Stimulated activated CD8-positive, alpha-beta memory T cell treated with anti-CD3 and anti-CD28 coated beads, Interleukin-15, amount 100 ng/mL, for 48 hours (primary cell): ENCODE data around the gene EFNA1.

ENCODE experiments used
- DNase-seq, 2 donors: peaks; one replicate each; pipeline ENCODE4 v3.0.0-alpha.2; 2020; ENCODE audit warnings: low read depth in 2 of 2

Gene EFNA1, protein sequence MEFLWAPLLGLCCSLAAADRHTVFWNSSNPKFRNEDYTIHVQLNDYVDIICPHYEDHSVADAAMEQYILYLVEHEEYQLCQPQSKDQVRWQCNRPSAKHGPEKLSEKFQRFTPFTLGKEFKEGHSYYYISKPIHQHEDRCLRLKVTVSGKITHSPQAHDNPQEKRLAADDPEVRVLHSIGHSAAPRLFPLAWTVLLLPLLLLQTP

DNA sequence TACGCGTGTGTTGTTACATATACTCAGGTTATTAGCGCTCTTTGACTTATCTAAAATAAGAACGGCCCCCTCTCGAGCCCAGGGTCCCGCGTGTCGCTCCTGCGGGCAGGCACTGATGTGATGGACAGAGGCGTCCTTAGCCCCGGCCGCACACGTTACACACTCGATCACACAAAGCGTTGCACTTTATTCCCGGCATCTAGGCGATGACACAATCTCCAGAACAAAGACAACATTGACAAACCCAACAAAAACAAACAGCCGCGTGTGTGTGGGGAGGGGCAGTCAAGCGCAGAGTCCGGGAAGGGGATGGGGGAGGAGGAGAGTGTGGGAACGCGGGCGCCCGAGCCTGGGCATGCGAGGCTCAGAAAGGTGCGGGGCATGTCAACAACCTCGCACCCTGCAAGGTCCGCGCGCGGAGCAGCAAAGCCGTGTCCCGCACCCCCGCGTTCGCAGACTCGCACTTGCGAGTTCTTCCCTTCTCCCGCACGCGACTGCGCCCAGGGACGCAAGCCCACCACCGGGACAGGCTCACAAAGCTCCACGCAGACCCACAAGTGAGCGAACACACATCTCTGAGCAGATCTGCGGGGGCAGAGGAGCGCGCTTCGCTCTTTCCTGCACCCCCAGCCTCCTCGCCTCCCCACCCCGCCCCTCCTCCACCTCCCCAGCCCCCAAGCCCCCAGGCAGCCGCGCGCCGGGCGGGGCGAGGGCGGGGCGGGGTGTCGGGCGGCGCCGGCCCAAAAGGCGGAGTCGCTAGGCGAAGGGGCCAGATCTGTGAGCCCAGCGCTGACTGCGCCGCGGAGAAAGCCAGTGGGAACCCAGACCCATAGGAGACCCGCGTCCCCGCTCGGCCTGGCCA is at the start of gene EFNA1:
EFNA1 (plus strand) TSS at position 772 of the 862 bp plus-strand sequence. CDS start 102 bp downstream, outside the sequence.
- no peak for DNase-seq

DNA sequence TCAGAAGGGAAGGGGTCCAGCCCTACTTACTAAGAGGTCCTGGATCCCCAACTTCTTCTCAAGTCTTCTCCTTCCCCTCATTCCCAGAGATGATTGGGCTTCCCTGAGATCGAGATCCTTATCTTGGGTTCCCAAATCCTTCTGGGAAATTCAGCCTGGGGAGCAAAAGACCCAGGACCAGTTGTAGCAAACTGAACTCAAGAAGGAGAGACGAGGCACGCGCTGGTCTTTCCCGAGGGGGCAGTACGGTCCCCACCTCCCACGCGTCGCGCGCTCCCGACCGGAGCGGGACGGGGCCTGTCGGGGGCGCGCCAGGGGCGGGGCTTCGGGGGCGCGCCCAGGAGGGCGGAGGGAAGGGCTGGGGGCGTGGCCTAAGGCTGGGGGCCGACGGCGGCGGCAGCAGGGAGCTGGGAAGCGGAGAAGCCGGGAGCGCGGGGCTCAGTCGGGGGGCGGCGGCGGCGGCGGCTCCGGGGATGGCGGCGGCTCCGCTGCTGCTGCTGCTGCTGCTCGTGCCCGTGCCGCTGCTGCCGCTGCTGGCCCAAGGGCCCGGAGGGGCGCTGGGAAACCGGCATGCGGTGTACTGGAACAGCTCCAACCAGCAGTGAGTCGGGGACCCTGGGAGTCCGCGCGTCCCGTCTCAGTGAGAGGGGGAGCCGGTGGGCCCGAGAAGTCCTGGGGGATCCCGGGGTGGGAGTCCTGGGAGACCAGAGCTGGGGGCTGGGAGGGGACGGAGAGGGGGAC is 49.0 kb upstream of the EFNA1 start, which contains the start of gene EFNA3:
EFNA3 (plus strand) TSS at position 369 of the 741 bp plus-strand sequence; CDS start at position 474, 105 bp downstream.
- peak in 1 of 2 donors; percentile 49 for DNase-seq

DNA sequence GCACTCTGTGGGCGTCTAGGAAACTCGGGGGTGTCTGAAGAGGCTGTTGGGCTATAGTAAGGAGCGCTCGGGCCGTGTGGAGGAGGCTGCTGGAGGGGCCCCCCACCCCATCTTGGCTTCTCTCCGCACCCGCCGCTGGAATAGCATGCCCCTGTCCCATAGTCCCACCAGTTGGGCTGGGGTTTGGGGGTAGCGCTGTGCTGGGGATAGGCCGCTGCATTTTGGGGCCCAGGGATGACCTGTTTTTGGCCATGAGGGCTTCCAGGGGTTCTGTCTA is 48.5 kb upstream of the EFNA1 start:
- DNase-seq: no peak

DNA sequence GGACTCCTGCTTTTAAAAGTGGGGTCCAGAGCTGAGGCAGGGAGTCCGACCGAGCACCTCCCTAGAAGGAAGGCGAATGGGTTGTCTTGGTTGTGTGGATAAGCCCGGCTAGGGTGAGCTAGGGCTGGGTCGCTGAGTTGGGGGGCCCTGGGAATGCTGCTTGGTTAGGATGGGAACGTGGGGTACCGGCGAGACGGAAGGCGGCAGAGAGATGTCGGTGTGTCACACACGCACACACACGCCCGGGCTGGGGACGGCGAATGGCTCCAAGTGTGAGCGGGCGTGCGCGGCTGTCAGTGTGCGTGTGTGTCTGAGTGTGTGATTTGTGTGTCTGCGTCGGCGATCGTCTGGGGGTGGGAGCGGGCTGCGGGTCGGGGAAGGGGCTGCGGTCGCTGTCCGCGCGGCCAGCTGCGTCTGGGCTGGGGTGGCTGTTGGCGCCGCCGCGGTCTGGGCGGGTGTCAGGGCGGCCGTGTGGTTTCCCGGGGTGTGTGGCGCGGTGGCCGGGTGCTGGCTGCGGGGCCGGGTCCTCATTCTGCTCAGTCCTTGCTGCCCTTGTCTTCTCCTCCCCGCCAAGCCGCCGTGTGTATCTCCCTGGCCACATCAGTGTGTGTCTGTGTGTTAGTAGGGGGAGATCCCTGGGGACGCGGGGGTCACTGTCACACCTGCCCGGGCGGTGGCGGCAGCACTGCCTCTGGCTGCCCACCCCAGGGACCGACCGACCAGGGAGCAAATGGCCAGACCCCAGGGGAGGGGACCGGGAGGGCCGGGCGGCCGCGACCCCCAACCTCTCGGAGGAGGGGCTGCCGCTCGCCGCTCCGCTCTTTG is 48.0 kb upstream of the EFNA1 start:
- DNase-seq: no peak

DNA sequence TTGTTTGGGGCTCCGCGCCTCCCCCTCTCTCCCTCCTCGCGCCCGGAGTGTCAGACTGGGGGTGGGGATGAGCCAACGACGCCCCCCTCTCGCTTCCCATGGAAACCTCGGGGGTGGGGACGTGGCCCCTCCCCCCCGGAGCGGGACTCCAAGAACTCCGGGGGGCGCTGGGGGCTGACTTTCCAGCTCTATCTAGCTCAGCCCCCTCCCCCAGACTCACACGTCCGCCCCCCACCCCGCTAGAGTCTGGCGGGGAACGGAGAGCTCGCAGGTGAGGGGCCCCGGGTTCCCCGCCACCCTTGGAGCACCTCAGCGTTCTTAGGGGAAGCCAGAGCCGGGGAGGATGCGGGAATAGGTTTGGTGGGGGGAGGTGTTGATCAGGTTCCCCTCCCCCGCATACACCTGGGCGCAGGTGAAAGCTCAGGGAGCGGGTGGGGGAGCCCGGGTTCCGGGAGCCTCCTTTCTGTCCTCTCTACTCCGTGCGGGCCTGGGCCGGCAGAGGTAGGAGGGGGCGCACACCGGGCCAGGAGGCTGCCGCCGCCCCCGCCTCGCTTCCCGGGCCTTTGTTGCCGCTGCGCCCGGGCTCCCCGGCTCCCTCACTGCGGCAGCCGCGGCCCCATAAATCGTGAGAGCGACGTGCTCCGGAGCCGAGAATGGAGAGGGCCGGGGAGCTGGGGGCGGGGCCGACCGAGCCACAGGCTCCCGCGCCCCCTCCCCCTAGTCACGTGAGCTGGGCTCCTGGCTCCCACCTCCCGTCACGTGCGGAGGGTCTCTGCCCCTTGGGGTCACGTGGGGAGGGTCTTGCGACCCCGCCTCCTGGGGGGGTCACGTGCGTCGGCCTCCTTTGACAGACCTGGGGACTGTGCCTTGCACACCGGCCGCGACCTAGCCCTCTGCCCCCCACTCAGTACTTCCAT is 47.1 kb upstream of the EFNA1 start:
- DNase-seq: no peak

DNA sequence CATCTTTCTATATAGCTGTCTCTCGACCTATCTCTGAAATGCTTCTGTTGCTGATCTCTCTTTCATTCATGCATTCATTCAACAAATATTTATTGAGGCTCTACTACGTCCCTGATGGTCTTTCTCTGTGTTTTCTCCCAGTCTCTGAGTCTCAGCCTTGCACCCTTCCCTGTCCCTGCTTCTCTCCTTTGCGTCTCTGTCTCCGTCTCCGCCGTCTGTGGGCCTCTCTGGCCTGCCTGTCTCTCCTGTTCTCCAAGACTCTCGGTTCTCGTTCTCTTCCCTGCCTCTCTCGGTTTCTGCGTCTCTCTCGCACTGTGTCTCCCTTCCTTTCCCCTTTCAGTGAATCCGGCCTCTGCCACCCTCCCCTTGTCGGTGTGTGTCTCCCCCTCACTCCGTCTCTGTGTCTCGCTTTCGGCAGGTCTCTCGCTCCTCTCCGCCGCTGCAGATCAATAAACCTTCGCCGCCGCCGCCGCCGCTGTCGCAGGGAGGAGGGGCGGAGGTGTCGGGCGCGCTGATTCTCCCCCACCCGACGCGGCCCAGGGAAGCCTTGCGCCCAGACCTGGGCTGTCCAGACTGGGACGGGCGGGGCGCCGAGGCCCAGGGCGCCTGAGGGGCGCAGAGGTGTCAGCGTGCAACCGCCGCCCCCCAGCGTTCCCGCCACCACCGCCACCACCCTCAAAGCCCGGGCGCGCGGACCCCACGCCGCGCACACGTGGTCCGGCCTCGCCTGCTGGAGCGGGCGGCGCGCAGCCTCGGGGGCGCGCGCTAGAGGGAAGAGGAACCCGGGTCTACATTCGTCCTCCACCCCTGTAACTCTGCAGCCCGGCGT is 46.0 kb upstream of the EFNA1 start:
- no peak for DNase-seq

DNA sequence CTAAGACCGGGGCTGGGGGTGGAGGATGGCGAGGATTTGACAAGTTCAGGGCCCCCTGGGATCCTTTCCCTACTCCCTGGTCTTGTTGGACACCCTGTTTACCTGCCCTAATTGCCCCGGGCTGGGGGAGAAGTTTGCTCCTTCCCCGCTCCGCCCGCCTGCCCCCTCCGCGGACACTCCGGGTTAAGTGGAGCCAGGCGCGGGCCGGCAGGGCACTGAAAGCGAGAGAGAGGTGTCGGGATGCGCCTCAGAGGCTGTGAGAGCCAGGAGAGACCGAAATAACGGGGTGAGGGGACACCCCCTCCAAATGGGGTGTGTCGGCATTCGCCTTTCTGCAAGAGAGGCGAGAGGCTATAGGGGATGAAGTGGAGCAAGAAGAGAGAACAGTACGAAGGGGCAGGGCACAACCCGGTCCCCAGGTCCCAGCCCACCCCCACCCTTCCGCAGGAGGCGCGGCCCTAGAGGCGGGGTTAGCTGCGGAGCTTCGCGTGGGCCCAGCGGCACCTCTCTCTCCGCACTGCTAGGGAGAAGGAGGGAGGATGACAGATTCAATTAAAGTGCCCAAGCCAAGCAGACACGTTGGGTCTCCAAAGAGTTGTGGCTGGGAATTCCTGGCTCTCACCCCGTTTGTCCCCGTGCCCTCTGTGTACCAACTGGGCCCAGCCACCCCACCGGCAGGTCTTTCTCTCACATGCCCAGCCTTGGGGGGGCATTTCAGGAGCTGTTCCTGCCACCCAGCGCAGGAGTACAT is 45.2 kb upstream of the EFNA1 start:
- no peak for DNase-seq

DNA sequence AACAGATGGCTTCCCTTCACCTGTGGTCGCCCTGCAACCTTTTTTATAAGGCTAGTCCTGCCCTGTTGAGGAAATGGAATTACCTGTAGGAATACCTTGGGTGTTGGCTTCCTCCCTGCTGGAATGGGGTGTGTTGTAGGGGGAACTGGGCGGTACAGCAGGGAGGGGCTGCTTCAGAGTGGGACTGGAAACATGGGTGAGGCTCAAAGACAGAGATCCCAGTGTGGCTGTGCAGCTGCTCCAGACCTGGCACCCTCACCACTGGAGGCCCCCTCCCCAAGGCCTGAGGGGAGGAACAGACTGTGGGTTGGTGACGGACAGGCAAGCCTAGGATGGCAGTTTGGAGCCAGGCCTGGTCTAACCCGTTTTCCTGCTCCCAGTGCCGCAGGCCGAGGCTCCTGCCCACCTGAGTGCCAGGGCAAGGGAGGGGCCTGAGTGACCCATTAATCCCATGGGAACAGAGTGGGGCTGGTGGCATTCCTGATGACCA is 44.6 kb upstream of the EFNA1 start:
- DNase-seq: no peak

DNA sequence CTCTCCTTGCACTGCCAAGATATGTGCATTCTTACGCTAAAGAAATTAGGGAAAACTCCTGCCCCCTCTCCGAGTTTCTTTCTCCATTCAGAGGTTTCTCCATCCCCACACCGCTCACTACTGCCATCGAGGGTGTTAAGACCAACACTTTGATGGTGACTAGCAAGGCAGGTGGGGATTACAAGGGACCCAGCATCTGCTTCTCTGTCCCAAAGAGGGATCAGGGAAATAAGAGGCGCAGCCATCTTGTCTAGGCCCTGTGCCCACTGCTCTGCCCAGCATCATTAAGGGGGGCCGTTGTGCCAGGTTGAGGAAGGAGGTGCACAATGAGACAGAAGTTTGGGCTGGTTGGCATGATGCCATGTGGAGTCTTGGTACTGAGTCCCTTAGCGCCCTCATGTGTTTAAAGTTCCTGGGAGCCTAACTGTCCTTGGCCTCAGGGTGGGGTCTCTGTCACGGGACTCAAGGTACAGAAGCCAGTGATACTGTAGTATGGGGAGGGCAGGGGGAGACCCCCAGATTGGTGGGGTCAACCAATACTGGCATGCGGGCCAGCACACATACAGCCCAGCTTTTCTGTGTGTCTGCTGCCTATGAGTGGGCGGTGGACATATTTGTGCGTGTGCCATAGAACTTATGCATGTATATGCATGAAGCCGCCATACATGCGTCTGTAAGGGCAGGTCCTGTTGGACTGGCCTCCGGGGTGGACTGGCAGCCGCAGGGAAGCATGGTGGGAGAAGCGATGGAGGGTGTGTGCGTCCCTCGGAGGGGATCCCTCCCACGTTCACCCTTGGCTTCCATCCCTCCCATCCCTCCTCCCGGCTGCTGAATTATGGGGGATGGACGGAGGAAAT is 43.6 kb upstream of the EFNA1 start:
- no peak for DNase-seq

DNA sequence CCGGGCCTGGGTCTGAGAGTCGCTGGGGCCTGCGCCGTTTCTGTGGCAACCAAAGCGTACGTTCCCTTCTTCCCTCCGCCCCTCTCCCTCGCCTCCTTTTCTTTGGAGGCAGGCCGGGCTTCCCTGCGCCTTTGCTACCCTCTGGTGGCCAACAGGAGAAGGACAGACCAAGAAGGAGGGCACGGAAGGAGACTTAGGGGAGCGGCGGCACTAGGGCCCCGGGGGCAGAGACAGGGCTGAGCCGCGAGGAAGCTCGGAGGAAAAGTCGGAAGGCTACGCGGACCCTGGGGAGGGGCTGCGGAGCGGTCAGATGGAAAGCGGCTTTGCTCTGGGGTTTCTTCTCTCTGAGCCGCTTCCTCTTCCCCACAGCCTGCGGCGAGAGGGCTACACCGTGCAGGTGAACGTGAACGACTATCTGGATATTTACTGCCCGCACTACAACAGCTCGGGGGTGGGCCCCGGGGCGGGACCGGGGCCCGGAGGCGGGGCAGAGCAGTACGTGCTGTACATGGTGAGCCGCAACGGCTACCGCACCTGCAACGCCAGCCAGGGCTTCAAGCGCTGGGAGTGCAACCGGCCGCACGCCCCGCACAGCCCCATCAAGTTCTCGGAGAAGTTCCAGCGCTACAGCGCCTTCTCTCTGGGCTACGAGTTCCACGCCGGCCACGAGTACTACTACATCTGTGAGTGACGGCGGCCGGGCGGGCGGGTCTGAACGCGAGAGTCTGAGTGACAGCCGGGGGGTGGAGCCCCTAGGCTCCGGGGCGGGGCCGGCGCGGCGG is 42.8 kb upstream of the EFNA1 start:
- DNase-seq: peak; percentile 85 to 87

DNA sequence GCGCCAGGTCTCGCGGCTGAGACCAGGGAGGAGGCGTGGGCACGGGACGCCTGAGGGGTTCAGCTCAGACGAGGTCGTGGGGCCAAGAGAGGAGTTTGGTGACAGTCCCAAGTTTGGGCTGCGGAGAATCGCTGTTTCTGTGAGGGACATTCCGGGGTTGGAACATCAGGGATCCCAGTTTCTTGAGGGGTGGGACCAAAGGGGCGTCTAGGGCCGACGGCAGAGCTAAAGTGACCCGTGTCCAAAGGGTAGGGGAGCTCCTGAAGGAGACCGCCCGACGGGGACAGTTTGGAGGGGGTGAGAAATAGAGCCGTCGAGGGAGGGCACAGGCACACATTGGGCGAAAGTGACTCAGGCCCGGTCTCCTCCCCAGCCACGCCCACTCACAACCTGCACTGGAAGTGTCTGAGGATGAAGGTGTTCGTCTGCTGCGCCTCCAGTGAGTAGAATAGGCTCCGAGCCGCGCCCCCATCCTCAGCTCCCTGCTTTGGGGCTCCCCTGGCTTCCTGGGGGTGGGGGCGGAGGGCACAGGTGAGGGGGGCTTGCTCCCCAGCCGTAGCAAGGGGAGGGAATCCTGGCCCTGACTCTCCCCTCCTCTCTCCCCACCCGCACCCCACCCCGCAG is 42.1 kb upstream of the EFNA1 start:
- peak; percentile 64 to 65 for DNase-seq

DNA sequence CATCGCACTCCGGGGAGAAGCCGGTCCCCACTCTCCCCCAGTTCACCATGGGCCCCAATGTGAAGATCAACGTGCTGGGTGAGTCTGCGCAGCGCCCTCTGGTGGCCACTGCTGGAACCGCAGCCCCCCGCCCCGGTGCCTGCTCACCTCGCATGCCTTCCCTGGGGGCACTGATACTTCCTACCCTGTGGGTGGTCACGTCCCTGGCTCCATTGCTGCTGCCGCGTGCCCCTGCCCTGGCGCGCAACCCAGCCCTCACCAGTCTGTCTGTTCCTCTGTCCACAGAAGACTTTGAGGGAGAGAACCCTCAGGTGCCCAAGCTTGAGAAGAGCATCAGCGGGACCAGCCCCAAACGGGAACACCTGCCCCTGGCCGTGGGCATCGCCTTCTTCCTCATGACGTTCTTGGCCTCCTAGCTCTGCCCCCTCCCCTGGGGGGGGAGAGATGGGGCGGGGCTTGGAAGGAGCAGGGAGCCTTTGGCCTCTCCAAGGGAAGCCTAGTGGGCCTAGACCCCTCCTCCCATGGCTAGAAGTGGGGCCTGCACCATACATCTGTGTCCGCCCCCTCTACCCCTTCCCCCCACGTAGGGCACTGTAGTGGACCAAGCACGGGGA is 41.4 kb upstream of the EFNA1 start:
- peak; percentile 68 to 71 for DNase-seq

DNA sequence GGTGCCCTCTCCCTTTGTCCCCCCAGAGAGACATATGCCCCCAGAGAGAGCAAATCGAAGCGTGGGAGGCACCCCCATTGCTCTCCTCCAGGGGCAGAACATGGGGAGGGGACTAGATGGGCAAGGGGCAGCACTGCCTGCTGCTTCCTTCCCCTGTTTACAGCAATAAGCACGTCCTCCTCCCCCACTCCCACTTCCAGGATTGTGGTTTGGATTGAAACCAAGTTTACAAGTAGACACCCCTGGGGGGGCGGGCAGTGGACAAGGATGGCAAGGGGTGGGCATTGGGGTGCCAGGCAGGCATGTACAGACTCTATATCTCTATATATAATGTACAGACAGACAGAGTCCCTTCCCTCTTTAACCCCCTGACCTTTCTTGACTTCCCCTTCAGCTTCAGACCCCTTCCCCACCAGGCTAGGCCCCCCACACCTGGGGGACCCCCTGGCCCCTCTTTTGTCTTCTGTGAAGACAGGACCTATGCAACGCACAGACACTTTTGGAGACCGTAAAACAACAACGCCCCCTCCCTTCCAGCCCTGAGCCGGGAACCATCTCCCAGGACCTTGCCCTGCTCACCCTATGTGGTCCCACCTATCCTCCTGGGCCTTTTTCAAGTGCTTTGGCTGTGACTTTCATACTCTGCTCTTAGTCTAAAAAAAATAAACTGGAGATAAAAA is 40.7 kb upstream of the EFNA1 start:
- DNase-seq: no peak

DNA sequence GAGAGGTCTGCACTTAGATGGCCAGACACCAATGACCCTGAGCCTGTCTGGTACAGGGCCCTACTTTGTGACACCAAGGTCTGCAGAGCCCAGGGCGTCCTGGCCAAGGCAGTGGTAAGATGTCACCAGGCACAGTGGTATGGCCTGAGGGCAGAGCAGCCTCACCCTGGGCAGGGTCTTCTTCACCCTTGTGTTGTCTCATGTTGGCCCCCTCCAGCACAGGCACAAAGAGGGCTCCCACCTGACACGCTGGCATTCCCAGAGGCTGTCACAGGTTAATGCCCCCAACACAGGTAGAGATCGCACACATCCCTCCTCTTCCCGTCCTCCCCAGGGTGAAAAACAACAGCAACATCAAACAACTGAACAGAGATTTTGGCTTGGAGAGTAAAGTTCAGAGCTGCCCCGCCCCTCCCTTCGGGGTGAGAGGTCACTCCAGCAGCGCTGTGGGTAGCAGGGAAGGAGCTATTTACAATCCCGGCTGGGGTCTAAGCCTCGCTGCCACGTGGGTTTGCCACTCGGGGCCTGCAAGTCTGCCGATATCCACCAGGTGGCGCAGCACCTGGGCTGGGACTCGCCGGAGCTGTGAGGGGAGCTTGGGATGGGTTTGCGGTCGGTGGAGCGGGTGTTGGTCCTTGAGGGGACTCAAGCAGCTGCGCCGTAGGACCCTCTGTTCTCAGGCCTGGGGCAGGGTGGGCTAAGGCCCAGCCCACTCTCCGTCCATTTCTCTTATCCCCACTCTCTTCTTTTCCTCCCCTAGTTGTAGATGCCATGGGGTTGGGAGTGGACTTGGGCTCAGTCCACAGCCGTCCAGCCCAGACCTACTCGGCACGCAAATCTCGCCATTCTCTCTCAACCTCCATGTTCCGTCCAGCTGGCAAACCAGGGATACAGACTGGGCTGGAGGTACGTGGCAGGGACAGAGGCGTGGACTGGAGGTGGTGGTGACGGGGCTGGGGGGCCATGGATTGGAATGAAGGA is 36.3 kb upstream of the EFNA1 start:
- peak; percentile 59 to 70 for DNase-seq
